AG09309 (cell line): Measurements from ENCODE around the gene DMAP1.

ENCODE experiments used
- DNase-seq: peaks from one replicate; pipeline ENCODE4 v3.0.0-alpha.2; 2010; ENCODE audit warnings: low read depth
- H3K4me3 ChIP-seq: 2 replicates; pipeline ENCODE4 v1.5.1; 2011; ENCODE audit warnings: mild to moderate bottlenecking, low read depth, low read length, moderate library complexity; ENCODE audit not compliant: control insufficient read depth
- TF ChIP-seq, protein P1 (sequence below): IDR thresholded peaks from 2 replicates; pipeline ENCODE4 v1.5.1; 2011; ENCODE audit warnings: mild to moderate bottlenecking, low read depth, low read length, inconsistent platforms; ENCODE audit not compliant: insufficient read depth, control insufficient read depth; ENCODE audit errors: missing control alignments

Gene DMAP1

DNA sequence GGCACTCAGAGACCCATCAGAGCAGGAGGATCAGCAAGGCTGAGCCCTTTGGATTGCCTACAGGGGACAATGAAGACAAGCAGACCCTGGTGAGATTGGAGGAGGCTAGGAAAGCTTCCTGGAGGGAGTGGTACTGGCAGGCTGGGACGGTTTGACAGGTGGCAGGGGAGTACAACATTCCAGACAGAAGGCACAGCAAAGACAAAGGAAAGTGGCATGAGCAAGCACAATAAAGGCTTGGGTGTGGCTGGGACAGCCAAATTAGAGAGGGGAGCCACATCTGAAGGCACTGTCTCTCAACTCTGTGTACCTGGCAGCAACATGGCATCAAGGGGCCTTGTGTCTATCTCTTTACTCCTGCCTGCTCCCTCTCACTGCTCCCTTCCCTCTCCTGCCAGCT lies 38.2 kb downstream of the DMAP1 start:
- DNase-seq, result no peak
- no peak overlapping the region for H3K4me3 ChIP-seq
- TF ChIP-seq, protein P1, sequence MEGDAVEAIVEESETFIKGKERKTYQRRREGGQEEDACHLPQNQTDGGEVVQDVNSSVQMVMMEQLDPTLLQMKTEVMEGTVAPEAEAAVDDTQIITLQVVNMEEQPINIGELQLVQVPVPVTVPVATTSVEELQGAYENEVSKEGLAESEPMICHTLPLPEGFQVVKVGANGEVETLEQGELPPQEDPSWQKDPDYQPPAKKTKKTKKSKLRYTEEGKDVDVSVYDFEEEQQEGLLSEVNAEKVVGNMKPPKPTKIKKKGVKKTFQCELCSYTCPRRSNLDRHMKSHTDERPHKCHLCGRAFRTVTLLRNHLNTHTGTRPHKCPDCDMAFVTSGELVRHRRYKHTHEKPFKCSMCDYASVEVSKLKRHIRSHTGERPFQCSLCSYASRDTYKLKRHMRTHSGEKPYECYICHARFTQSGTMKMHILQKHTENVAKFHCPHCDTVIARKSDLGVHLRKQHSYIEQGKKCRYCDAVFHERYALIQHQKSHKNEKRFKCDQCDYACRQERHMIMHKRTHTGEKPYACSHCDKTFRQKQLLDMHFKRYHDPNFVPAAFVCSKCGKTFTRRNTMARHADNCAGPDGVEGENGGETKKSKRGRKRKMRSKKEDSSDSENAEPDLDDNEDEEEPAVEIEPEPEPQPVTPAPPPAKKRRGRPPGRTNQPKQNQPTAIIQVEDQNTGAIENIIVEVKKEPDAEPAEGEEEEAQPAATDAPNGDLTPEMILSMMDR, result no peak

- TF ChIP-seq, protein P1, result no peak
- no peak for DNase-seq
- no peak overlapping the region for H3K4me3 ChIP-seq
These were observed 38.9 kb downstream of the DMAP1 start for GRCh38 chr1:44251989-44252671.

- TF ChIP-seq, protein P1, result no peak
- DNase-seq, result no peak
- no peak overlapping the region for H3K4me3 ChIP-seq
These were observed 41.2 kb downstream of the DMAP1 start for GRCh38 chr1:44254392-44254910.

DNA sequence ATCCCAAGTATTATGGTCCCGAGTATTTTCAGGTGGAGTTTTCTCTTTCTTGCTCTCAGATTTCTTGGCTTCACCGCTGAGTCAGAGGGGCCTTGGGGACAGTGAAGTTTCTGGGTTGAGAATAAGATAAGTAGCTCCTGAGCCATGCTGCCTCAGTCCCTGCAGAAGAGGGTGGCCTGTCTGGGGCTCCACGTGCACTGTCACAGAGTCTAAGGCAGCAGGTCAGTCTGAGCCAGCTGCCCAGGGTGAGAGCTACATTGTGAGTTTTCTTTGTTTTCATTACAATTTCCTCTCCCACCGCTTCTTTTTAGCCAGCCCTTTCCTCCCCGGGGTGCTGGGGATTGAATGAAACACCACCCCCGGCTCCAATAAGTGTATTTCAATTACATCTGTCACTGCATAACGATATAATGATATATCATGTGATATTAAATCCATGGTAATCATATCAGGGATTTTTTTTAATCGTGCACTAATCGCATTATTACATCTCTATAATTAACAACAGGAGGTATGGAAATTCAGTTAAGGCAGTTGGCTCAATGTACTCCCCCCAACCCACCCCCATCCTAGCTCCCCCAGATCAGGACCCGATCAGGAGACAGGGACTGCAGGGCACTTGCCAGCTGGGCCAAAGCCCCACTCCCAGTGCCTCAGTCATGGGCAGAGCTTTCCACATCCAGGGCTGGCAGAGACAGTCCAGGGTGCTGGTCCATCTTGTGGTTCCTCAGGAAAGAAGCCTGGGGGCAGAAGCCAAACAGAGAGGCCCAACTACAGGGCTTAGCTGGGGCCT lies 43.7 kb downstream of the DMAP1 start:
- H3K4me3 ChIP-seq, result no peak overlapping the region
- TF ChIP-seq, protein P1, result no peak
- DNase-seq, result no peak

DNA sequence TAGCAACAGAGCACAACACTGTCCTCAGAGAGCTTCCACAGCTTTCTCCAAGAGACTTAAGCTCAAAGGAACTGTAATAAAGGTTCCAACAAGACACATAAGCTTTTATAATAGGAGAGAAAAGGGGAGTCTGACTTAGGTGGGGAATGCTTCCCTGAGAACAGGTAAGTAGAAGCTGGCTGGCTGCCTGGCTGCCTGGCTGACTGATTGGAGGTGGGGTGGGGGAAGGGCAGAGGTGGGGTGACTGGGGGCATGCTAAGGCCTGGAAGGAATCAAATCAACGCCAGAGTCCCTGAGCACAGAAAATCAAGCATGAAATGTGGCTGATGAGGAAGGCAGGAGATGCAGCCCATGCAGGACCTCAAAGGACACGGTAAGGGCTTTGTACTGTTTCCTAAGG lies 45.8 kb downstream of the DMAP1 start:
- DNase-seq, result no peak
- H3K4me3 ChIP-seq, result no peak overlapping the region
- TF ChIP-seq, protein P1, result no peak

GRCh38 chr1:44260792-44261170 lies 47.5 kb downstream of the DMAP1 start:
- TF ChIP-seq, protein P1, result no peak
- no peak for DNase-seq
- H3K4me3 ChIP-seq, result no peak overlapping the region
